Esophagus squamous epithelium (tissue), 5 donors: Measurements from ENCODE around the gene VGLL4. TPM values are rescaled to one million over a fixed set of nuclear protein-coding genes. Genes with fewer than 3 reads are reported as not detected.

ENCODE experiments used
- DNase-seq: peaks from one replicate; lab custom pipeline; 2025; lab: John Stamatoyannopoulos, UW
- H3K27ac ChIP-seq, 4 donors: fragments of 200-600 bp; sonication (generic); one replicate each; pipeline ENCODE4 v1.5.1; 2016 to 2019; ENCODE audit warnings: mild to moderate bottlenecking in 1 of 4
- H3K27me3 ChIP-seq, 4 donors: fragments of 200-600 bp; sonication (generic); 1 replicate in 3 of 4; 2 replicates in 1 of 4; pipeline versions ENCODE4 v1.5.1 to v1.6.0; 2017 to 2021; ENCODE audit warnings: antibody characterized with exemption in 1 of 4
- H3K36me3 ChIP-seq, 3 donors: fragments of 200-600 bp; sonication (generic); one replicate each; pipeline ENCODE4 v1.5.1; 2016 to 2019
- H3K4me1 ChIP-seq, 3 donors: fragments of 200-600 bp; sonication (generic); one replicate each; pipeline ENCODE4 v1.5.1; 2017 to 2019
- H3K4me3 ChIP-seq, 4 donors: fragments of 200-600 bp; sonication (generic); 1 replicate in 3 of 4; 2 replicates in 1 of 4; pipeline ENCODE4 v1.5.1; 2016 to 2019; ENCODE audit warnings: mild to moderate bottlenecking in 2 of 4, moderate library complexity in 1 of 4
- H3K9me3 ChIP-seq, 3 donors: fragments of 200-600 bp; sonication (generic); one replicate each; pipeline ENCODE4 v1.5.1; 2016 to 2019
- CTCF ChIP-seq, 6 experiments: fragments of 450-650 bp in 4 of 6; fragments of 200-600 bp in 2 of 6; sonication (generic) in 2 of 6; IDR thresholded peaks; one replicate each; pipeline ENCODE4 v1.5.1; 2016 to 2019; ENCODE audit warnings: antibody characterized with exemption in 6 of 6, mild to moderate bottlenecking in 4 of 6, moderate library complexity in 4 of 6
- POLR2A ChIP-seq, 4 donors: fragments of 450-650 bp; IDR thresholded peaks; one replicate each; pipeline ENCODE4 v1.6.1; 2017; ENCODE audit warnings: antibody characterized with exemption in 4 of 4, mild to moderate bottlenecking in 4 of 4, moderate library complexity in 3 of 4
- WGBS, 2 donors: methylation state at CpG; one replicate each; pipeline ENCODE4 v1.1.5; 2018; 5-methylcytosine and 5-hydroxymethylcytosine counted together
- intact Hi-C: fragments of 100-400 bp; cut with DNase I; formaldehyde crosslinking; loops from one replicate; pipeline ENCODE4 v1.15.0; 2022
- total RNA-seq, 4 donors: library from RNA; depleted of rRNA; stranded (reverse); fragments of >200 nt; gene quantifications; one replicate each; pipeline ENCODE4 v1.1.0, GENCODE V29; 2016
- donor health status: DM: yes; HTN: yes; CAD: no.

The VGLL4 gene
- total RNA-seq, 4 donors from 2014 or later = 31.8 to 50.0 (median 44.5) TPM

- 86 to 89% methylated on average over 16 to 17 of the region's 17 CpGs for WGBS, 2 donors
- TF ChIP-seq CTCF (IDR thresholded peaks at IDR 0.05) (no peak), POLR2A (IDR thresholded peaks at IDR 0.05) (no peak)
- Histone ChIP-seq H3K9me3 (no peaks in the 10 kb centered on the region), H3K27ac (peak overlapping the region in 3 of 4 donors; percentile 0 to 90 (median 82)), H3K4me1 (peaks cover 26 to 89% (median 30%) of the 10 kb centered on the region in 3 donors), H3K27me3 (no peaks in the 10 kb centered on the region), H3K36me3 (peaks cover 0 to 73% (median 22%) of the 10 kb centered on the region in 3 donors), H3K4me3 (no peak overlapping the region)
- intact Hi-C loops = no loop called here
- DNase-seq = no peak
Measured at GRCh38 chr3:11566916-11567315, 76.8 kb downstream of the VGLL4 start.

- WGBS, 2 donors = 92 to 93% methylated on average over 9 to 20 of the region's 20 CpGs
- H3K4me1 ChIP-seq = peaks cover 29 to 93% (median 35%) of the 10 kb centered on the region in 3 donors
- no peaks in the 10 kb centered on the region for H3K27me3 ChIP-seq
- H3K36me3 ChIP-seq = peaks cover 0 to 69% (median 22%) of the 10 kb centered on the region in 3 donors
- H3K4me3 ChIP-seq = no peak overlapping the region
- H3K9me3 ChIP-seq = no peaks in the 10 kb centered on the region
- H3K27ac ChIP-seq = no peak overlapping the region
- no peak for DNase-seq
- TF ChIP-seq CTCF (IDR thresholded peaks at IDR 0.05) = no peak
- intact Hi-C loops = no loop called here
Measured at GRCh38 chr3:11566478-11566877, 77.2 kb downstream of the VGLL4 start.

- intact Hi-C loops = no loop called here
- H3K4me3 ChIP-seq = no peak overlapping the region
- TF ChIP-seq CTCF (IDR thresholded peaks at IDR 0.05) (no peak), POLR2A (IDR thresholded peaks at IDR 0.05) (no peak)
- H3K9me3 ChIP-seq = no peaks in the 10 kb centered on the region
- H3K4me1 ChIP-seq = peaks cover 35 to 94% (median 40%) of the 10 kb centered on the region in 3 donors
- WGBS, 2 donors = 71 to 82% methylated on average over 9 of the region's 9 CpGs
- DNase-seq = no peak
- H3K36me3 ChIP-seq = peaks cover 0 to 67% (median 22%) of the 10 kb centered on the region in 3 donors
- H3K27me3 ChIP-seq = no peaks in the 10 kb centered on the region
- no peak overlapping the region for H3K27ac ChIP-seq
Measured at GRCh38 chr3:11565932-11566331, 77.8 kb downstream of the VGLL4 start.

GRCh38 chr3:11565492-11565891 is 78.2 kb downstream of the VGLL4 start:
- Histone ChIP-seq H3K9me3 (no peaks in the 10 kb centered on the region), H3K36me3 (peaks cover 0 to 67% (median 22%) of the 10 kb centered on the region in 3 donors), H3K4me3 (no peak overlapping the region), H3K27me3 (no peaks in the 10 kb centered on the region), H3K4me1 (peaks cover 39 to 94% (median 40%) of the 10 kb centered on the region in 3 donors), H3K27ac (no peak overlapping the region)
- no peak for DNase-seq
- WGBS, 2 donors = 75 to 86% methylated on average over 2 to 7 of the region's 12 CpGs
- TF ChIP-seq POLR2A (IDR thresholded peaks at IDR 0.05) = no peak
- no peak for TF ChIP-seq CTCF (IDR thresholded peaks at IDR 0.05)
- intact Hi-C loops = no loop called here

- Histone ChIP-seq H3K27ac (no peak overlapping the region), H3K27me3 (no peaks in the 10 kb centered on the region), H3K4me1 (peaks cover 39 to 94% (median 42%) of the 10 kb centered on the region in 3 donors), H3K9me3 (no peaks in the 10 kb centered on the region), H3K36me3 (peaks cover 0 to 67% (median 22%) of the 10 kb centered on the region in 3 donors), H3K4me3 (no peak overlapping the region)
- no peak for TF ChIP-seq CTCF (IDR thresholded peaks at IDR 0.05)
- TF ChIP-seq POLR2A (IDR thresholded peaks at IDR 0.05) = no peak
- intact Hi-C loops = no loop called here
- no peak for DNase-seq
- 78 to 90% methylated on average over 7 to 9 of the region's 16 CpGs for WGBS, 2 donors
Measured at GRCh38 chr3:11565072-11565471, 78.6 kb downstream of the VGLL4 start.
